ENCODE results near the gene DHX15.

DNA sequence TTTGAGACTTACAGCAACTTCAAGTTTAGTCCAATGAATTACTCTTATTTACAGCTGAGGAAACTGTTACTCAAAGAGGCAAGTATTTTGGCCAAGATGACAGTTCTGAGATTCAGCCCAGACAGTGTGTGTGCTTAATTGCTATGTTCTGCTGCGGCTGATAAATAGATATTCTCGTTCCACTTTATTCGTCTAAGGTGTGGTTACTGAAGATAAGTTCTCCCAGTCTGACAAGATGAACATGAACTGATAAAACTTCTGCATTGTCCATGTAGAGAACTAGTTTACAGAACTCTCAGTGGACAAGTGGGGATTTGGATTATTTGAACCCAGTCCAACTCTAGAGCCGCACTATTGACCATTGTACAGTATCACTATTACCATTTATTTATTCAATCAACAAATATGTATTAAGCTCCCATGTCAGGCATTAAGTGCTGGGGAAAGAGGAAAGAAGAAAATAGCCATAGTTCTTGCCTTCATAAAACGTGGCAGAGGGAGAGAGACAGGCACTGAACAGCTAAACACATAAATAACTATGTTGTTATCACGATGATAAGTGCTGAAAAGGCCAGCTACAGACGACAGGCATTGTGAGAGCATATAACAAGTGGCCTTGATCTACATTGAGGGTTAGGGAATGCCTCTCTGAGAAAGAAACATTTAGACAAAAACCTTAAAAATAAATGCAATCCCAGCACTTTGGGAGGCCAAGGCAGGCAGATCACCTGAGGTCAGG, 4.0 kb upstream of the DHX15 start:
- no peak for TF ChIP-seq CHD1 (IDR thresholded peaks at IDR 0.05; ENCODE audit: low read depth, low read length)
- TF ChIP-seq HDAC2 (IDR thresholded peaks at IDR 0.05) = no peak
- TF ChIP-seq, protein P1, sequence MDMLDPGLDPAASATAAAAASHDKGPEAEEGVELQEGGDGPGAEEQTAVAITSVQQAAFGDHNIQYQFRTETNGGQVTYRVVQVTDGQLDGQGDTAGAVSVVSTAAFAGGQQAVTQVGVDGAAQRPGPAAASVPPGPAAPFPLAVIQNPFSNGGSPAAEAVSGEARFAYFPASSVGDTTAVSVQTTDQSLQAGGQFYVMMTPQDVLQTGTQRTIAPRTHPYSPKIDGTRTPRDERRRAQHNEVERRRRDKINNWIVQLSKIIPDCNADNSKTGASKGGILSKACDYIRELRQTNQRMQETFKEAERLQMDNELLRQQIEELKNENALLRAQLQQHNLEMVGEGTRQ (IDR thresholded peaks at IDR 0.05; ENCODE audit: borderline replicate concordance, low read depth, low read length) = no peak
- no peak for TF ChIP-seq TAF1 (IDR thresholded peaks at IDR 0.05; ENCODE audit: borderline replicate concordance, low read depth, low read length)
- no peak for TF ChIP-seq CTCF (IDR thresholded peaks at IDR 0.05 in 2 of 3, conservative IDR thresholded peaks at IDR 0.05 in 1 of 3; ENCODE audit: control insufficient read depth in 2 of 3, extremely low read depth in 1 of 3, insufficient read depth in 1 of 3, low read depth in 3 of 3, low read length in 3 of 3)
- TF ChIP-seq, protein P2, sequence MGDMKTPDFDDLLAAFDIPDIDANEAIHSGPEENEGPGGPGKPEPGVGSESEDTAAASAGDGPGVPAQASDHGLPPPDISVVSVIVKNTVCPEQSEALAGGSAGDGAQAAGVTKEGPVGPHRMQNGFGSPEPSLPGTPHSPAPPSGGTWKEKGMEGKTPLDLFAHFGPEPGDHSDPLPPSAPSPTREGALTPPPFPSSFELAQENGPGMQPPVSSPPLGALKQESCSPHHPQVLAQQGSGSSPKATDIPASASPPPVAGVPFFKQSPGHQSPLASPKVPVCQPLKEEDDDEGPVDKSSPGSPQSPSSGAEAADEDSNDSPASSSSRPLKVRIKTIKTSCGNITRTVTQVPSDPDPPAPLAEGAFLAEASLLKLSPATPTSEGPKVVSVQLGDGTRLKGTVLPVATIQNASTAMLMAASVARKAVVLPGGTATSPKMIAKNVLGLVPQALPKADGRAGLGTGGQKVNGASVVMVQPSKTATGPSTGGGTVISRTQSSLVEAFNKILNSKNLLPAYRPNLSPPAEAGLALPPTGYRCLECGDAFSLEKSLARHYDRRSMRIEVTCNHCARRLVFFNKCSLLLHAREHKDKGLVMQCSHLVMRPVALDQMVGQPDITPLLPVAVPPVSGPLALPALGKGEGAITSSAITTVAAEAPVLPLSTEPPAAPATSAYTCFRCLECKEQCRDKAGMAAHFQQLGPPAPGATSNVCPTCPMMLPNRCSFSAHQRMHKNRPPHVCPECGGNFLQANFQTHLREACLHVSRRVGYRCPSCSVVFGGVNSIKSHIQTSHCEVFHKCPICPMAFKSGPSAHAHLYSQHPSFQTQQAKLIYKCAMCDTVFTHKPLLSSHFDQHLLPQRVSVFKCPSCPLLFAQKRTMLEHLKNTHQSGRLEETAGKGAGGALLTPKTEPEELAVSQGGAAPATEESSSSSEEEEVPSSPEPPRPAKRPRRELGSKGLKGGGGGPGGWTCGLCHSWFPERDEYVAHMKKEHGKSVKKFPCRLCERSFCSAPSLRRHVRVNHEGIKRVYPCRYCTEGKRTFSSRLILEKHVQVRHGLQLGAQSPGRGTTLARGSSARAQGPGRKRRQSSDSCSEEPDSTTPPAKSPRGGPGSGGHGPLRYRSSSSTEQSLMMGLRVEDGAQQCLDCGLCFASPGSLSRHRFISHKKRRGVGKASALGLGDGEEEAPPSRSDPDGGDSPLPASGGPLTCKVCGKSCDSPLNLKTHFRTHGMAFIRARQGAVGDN (IDR thresholded peaks at IDR 0.05) = no peak
- TF ChIP-seq POLR2AphosphoS5 (IDR thresholded peaks at IDR 0.05; ENCODE audit: low read length) = no peak
- no peak for TF ChIP-seq RBBP5 (conservative IDR thresholded peaks at IDR 0.05)
- TF ChIP-seq, protein P3, sequence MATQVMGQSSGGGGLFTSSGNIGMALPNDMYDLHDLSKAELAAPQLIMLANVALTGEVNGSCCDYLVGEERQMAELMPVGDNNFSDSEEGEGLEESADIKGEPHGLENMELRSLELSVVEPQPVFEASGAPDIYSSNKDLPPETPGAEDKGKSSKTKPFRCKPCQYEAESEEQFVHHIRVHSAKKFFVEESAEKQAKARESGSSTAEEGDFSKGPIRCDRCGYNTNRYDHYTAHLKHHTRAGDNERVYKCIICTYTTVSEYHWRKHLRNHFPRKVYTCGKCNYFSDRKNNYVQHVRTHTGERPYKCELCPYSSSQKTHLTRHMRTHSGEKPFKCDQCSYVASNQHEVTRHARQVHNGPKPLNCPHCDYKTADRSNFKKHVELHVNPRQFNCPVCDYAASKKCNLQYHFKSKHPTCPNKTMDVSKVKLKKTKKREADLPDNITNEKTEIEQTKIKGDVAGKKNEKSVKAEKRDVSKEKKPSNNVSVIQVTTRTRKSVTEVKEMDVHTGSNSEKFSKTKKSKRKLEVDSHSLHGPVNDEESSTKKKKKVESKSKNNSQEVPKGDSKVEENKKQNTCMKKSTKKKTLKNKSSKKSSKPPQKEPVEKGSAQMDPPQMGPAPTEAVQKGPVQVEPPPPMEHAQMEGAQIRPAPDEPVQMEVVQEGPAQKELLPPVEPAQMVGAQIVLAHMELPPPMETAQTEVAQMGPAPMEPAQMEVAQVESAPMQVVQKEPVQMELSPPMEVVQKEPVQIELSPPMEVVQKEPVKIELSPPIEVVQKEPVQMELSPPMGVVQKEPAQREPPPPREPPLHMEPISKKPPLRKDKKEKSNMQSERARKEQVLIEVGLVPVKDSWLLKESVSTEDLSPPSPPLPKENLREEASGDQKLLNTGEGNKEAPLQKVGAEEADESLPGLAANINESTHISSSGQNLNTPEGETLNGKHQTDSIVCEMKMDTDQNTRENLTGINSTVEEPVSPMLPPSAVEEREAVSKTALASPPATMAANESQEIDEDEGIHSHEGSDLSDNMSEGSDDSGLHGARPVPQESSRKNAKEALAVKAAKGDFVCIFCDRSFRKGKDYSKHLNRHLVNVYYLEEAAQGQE (IDR thresholded peaks at IDR 0.05; ENCODE audit: low read depth, low read length) = no peak
- TF ChIP-seq SPI1 (IDR thresholded peaks at IDR 0.05; ENCODE audit: borderline replicate concordance, insufficient read depth, low read depth, low read length) = no peak
- no peak for TF ChIP-seq POLR2A (IDR thresholded peaks at IDR 0.05; ENCODE audit: low read depth, low read length)
